ENCODE data around the gene LRRC41.

DNA sequence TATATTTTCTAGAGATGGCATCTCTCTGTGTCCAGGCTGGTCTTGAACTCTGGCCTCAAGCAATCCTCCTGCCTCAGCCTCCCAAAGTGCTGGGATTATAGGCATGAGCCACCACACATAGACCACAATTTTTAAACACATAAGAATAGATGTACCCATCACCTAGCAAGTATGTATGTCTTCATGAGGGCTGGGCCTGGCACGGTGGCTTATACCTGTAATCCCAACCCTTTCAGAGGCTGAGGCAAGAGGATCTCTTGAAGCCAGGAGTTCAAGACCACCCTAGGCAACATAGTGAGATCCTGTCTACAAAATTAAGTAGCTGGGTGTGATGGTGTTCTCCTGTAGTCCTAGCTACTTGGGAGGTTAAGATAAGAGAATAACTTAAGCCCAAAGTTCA is 13.9 kb upstream of the LRRC41 start:
- TF ChIP-seq YY1 (IDR thresholded peaks at IDR 0.05) = no peak
- TF ChIP-seq, protein P1, sequence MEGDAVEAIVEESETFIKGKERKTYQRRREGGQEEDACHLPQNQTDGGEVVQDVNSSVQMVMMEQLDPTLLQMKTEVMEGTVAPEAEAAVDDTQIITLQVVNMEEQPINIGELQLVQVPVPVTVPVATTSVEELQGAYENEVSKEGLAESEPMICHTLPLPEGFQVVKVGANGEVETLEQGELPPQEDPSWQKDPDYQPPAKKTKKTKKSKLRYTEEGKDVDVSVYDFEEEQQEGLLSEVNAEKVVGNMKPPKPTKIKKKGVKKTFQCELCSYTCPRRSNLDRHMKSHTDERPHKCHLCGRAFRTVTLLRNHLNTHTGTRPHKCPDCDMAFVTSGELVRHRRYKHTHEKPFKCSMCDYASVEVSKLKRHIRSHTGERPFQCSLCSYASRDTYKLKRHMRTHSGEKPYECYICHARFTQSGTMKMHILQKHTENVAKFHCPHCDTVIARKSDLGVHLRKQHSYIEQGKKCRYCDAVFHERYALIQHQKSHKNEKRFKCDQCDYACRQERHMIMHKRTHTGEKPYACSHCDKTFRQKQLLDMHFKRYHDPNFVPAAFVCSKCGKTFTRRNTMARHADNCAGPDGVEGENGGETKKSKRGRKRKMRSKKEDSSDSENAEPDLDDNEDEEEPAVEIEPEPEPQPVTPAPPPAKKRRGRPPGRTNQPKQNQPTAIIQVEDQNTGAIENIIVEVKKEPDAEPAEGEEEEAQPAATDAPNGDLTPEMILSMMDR (IDR thresholded peaks at IDR 0.05; ENCODE audit: low read depth, low read length, missing input control) = no peak
- no peak for TF ChIP-seq JUND (IDR thresholded peaks at IDR 0.05)
- TF ChIP-seq, protein P2, sequence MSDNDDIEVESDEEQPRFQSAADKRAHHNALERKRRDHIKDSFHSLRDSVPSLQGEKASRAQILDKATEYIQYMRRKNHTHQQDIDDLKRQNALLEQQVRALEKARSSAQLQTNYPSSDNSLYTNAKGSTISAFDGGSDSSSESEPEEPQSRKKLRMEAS (IDR thresholded peaks at IDR 0.05) = no peak
- TF ChIP-seq GABPA (IDR thresholded peaks at IDR 0.05 in 1 of 2, conservative IDR thresholded peaks at IDR 0.05 in 1 of 2) = no peak
- TF ChIP-seq RAD21 (IDR thresholded peaks at IDR 0.05) = no peak
- no peak for TF ChIP-seq FOXA1 (IDR thresholded peaks at IDR 0.05)
- TF ChIP-seq TAF1 (conservative IDR thresholded peaks at IDR 0.05) = no peak

Data from liver (tissue), 3 donors.